Thoracic aorta endothelial cell (primary cell): ENCODE measurements around the gene HOTAIR. TPM values are rescaled to one million over a fixed set of nuclear protein-coding genes. Genes with fewer than 3 reads are reported as not detected.

Source experiments
- small RNA-seq: library from RNA; depleted of rRNA; stranded (forward); fragments of <200 nt; gene quantifications from one replicate; pipeline ENCODE3, GENCODE V24; 2012
- total RNA-seq: library from RNA; depleted of rRNA; stranded (reverse); fragments of >200 nt; gene quantifications from 2 replicates; pipeline ENCODE4 v1.2.3, GENCODE V29; 2012

Gene HOTAIR
- not detected in 2 replicates for total RNA-seq

DNA sequence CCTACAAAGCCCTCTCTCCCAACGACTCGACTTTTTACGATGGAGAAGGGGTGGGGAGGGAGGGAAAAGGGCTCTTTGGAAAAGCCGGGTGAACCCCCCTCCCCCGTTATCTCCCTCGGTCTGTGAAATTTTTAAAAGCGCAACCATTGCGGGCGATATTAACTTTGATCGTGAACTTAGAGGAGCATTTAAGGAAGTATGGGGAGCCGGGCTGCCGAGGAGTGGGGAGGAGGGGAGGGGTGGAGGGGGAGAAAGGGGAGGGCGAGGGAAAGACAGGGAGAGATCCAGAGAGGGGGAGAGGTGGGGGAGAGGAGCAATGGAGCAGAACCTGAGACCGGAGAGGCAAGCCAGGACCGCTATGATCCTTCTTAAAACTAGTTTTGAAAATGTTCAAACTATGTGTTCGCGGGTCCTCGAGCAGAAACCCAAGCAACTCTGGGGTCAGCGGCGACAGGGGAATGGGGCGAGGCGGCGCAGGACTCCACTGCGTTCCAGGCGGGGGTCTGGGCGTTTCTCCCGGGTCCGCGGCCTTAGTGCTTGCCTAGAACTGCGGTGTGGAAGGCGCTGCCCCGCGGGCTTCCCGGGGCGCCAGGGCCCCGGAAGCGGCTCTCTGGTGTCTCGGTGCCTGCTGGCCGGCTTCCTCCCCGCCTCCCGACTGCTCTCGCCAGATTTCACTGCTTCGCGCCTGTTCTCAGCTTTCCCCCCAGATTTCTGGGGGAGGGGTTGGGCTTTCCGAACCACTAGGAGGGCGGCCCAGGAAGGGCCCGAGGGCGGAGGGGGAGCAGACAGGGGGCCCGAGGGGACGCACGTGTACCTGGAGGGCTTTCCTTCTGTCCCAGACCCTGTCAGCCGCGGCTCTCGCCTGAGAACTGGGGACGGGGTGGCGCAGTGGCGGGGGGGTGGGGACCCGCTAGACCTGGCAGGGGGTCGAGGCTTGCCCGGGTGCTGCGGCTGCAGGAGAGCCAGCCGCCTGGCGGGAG is at the start of gene HOTAIR:
TSS of gene HOTAIR (minus strand) at position 871 of the 980 bp plus-strand sequence.

GRCh38 chr12:54000116-54001114 is 25.7 kb upstream of the HOTAIR start, which contains the start of gene HOXC9:
TSS of gene HOXC9 (plus strand) at chr12:54000161. CDS start at chr12:54000189, 28 bp downstream.

GRCh38 chr12:53984901-53985691 is 10.3 kb upstream of the HOTAIR start, which contains the start of gene HOXC10:
TSS of gene HOXC10 (plus strand) at chr12:53985146. CDS start at chr12:53985260, 114 bp downstream.

DNA sequence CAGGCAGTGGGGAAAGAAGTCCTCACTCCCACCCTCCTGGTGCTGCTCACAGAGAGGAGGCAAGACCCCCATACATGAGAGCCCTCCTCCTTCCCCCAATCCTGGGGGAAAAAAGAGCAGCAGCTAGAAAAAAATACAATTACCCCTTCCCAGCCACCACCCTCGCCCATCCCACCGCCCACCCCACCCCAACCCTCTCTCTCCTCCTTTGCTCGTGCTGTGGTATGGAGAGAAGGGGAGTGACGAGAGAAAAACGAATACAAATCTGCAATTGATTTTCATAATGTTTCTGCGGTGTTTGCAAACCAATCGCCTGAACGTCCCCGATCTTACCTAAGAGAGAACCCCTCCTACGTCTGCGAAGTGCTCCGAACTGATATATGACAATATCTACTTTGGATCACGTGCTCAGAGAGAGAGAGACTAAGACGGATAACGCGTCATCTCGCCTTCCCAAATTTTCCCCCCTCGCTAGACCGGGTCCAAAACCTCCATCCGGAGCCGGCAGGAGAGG is 2.0 kb downstream of the HOTAIR start, which contains the start of gene HOXC11:
TSS of gene HOXC11 (plus strand) at position 405 of the 514 bp plus-strand sequence. CDS start 116 bp downstream, outside the sequence.

GRCh38 chr12:53954694-53955035 is 20.1 kb downstream of the HOTAIR start, which contains the start of gene HOXC12:
TSS of gene HOXC12 (plus strand) at chr12:53954903. CDS start at chr12:53954930, 27 bp downstream.

DNA sequence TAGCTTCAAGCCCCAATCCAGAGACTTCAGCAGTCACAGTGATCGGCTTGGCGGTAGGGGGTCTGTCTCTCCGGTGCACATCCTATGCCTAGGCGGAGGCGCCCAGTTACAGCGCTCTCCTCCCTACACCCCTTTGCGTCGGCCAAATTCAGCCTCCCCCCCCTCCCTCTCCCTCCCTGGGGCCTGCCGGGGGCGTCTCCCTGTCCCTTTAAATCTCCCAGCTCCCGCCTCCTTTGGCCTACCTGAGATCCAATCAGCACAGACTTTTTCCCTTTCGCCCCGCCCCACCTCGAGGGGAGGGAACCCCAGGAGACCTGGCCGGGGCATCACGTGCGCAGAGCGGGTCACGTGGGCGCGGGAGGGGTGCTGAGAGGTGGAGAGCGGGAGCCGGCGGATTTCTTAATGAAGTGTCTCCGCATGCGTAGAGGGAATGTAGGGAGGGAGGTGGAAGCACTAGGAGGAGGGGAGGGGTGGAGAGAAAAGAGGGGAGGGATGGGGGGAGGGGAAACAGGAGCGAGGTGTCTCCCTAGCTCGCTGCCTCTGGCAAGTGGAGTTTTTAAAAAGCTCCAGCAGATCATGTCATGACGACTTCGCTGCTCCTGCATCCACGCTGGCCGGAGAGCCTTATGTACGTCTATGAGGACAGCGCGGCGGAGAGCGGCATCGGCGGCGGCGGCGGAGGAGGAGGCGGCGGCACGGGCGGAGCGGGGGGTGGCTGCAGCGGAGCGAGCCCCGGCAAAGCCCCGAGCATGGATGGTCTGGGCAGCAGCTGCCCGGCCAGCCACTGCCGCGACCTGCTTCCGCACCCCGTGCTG is 36.2 kb downstream of the HOTAIR start, which contains the start of gene HOXC13:
TSS of gene HOXC13 (plus strand) at position 506 of the 815 bp plus-strand sequence. CDS start at position 582, 76 bp downstream.

Small RNA genes within 50 kb of the gene (small RNA-seq; reads per million reads assigned to genes)
- gene AC012531.3 (not detected), gene AC012531.4 (not detected), gene MIR196A2 (not detected), gene RF01905 (not detected), gene RF01906 (not detected)

Other genes starting within 250 kb of the HOTAIR start
- 44.7 and 58.2 TPM in 2 replicates for gene CALCOCO1, start 247.5 kb downstream of the HOTAIR start, total RNA-seq
- not detected in 2 replicates for gene CISTR, start 223.0 kb downstream of the HOTAIR start, total RNA-seq
- not detected in 2 replicates for gene HOXC13, start 36.1 kb downstream of the HOTAIR start, total RNA-seq
- gene HOXC12, start 20.1 kb downstream of the HOTAIR start, total RNA-seq, result not detected in 2 replicates
- gene HOXC11, start 1.8 kb downstream of the HOTAIR start, total RNA-seq, result not detected in 2 replicates
- gene HOXC10, start 10.2 kb upstream of the HOTAIR start, total RNA-seq, result not detected in 2 replicates
- gene HOXC9, start 25.2 kb upstream of the HOTAIR start, total RNA-seq, result 0.22 TPM in 1 of 2 replicates, not detected in the other
- not detected in 2 replicates for gene HOXC8, start 34.0 kb upstream of the HOTAIR start, total RNA-seq
- gene HOXC6, start 53.5 kb upstream of the HOTAIR start, total RNA-seq, result not detected in 2 replicates
- not detected in 2 replicates for gene HOXC5, start 58.1 kb upstream of the HOTAIR start, total RNA-seq
- not detected in 2 replicates for gene HOXC4, start 78.9 kb upstream of the HOTAIR start, total RNA-seq
- 15.6 and 18.6 TPM in 2 replicates for gene SMUG1, start 214.0 kb upstream of the HOTAIR start, total RNA-seq